SKM-1 (cell line): ENCODE results near the gene VDR.

Source experiments
- DNase-seq: peaks from one replicate; lab custom pipeline; 2025; ENCODE audit not compliant: unreplicated experiment; lab: John Stamatoyannopoulos, UW

The VDR gene

DNA sequence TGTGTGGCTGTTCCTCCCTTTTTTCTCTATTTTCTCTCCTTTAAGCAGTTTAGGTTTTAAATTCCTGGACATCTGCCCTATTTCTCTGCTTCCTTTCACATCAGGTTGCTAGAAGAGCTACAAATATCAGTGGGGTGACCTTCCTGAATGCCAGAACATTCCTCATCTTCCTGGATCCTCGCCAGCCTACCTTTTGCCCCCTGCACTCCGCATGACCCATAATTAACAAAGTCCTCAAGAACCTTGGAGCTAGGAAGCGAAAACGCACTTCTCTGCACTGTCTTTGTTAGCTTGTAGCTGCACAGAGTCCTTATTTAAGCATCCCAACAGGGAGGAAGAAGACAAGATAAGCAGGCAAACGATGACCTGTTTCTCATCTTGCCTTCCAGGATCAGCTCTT is 30.5 kb downstream of the VDR start:
- no peak for DNase-seq

DNA sequence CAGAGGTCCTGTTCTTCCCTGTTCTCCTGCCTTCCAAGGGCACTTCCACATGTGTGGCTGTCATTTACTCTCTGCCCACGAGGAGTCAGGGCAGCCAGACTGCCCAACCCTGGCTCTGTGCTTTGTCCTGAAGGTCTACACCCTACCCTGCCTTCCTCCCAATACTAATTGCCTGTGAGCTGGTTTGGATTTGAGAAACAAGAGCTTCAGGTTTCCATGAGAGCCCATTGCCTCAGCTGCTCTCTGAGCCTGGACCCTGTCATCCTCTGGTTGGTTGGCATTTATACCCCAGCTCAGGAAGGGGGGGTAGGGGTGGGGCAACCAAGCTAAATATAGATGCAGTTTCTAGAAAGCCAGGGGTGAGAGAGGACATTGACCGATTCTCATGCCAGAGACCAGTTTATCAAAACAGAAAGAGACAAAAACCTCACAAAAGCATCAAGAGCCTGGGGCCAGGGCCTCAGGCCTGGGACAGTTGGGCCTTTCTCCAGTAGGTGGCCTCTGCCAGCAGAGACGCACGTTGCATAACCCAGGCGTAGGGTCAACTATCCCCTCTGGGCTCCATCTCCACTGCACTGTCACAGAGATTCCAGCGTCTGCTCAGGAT is 34.5 kb downstream of the VDR start:
- no peak for DNase-seq

GRCh38 chr12:47868552-47869031 is 36.2 kb downstream of the VDR start:
- no peak for DNase-seq

DNA sequence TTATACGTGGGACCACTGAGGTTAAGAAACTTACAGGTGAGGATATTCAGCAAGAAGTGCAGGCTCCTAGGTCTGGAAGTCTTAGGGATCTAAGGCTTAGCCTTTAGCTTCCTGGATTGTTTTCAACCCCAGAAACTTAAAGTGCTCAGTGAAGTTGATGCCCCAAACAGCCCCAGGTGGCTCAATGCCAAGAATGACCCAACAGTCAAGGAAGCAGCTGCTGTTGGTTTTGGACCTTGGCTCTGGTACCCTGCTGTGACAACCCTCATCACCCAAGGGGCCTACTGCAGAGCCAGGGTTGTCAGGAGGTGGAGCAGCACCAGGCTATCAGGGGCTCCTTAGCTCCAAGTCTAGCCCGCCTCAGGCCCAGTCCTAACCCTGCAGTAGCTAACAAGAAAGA is 36.8 kb downstream of the VDR start:
- DNase-seq: no peak

DNA sequence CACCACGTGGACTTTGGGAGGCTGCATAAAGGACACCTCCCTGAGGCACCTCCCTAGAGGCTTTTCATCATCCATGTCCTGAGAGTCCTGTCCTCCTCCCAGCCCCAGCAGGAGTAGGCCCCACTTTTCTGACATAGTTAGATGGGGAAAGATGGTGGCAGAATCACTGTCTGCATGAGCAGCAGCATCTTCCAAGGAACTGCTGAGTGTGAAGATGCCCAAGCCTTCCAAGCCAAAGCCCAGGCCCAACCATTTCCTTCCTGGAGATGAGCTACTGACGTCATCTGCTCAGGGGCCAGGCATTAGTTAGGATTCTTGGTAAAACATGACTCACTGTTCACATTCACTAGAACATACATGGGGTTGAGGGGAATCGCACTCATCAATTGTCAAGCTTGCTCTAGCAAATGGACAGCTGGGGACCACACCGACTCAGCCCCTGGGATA is 37.3 kb downstream of the VDR start:
- no peak for DNase-seq

- no peak for DNase-seq
Observed at GRCh38 chr12:47864646-47865235, 40.1 kb downstream of the VDR start.

GRCh38 chr12:47863985-47864384 is 40.8 kb downstream of the VDR start:
- no peak for DNase-seq

DNA sequence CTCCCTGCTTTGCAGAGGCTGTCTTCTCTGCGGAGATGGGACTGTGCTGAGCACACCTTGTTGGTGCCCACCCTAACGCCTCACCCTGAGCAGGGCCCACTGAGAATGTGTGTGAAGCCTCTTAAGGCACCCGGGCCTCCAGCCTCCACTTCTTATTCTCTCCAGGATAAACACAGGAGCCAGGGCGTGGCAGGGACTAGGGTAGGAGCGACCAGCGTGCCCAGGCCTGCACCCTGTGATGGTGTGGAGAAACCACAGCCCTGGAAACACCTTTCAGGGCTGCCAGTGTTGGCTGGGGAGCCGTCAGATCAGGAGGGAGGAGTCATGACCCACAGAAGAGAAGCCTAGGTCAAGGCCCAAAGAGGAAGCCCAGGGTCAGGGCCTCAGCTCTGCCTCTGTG is 41.3 kb downstream of the VDR start:
- DNase-seq: no peak

- no peak for DNase-seq
Observed at GRCh38 chr12:47862881-47863280, 41.9 kb downstream of the VDR start.

DNA sequence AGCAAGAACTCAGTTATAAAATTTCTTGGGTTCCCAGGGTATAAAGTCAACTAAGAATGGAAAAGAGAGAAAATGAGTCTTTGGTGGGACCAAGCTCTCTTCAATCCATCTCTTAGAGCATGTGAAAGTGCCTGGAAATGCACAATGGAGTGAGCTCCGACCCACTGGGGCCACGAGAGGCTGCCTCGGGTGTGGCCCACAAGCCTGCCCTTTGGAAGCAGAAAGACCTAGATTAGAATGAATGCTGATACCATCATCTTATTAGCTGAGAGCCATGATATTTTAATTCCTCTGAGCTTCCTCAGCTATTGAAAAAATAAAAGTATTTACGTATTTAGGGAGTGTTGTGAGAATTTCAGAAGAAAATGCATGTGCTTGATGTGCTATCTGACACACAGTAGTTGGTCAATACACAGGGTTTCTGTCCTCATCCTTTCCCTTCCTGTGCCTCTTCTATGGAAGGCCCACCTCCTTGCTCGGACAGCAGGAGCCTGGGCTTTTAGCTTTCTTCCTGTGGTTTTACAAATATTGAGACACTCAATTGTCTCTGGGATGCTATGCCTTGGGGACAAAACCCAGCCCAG is 42.5 kb downstream of the VDR start:
- DNase-seq: no peak

- no peak for DNase-seq
Observed at GRCh38 chr12:47860873-47861272, 43.9 kb downstream of the VDR start.

DNA sequence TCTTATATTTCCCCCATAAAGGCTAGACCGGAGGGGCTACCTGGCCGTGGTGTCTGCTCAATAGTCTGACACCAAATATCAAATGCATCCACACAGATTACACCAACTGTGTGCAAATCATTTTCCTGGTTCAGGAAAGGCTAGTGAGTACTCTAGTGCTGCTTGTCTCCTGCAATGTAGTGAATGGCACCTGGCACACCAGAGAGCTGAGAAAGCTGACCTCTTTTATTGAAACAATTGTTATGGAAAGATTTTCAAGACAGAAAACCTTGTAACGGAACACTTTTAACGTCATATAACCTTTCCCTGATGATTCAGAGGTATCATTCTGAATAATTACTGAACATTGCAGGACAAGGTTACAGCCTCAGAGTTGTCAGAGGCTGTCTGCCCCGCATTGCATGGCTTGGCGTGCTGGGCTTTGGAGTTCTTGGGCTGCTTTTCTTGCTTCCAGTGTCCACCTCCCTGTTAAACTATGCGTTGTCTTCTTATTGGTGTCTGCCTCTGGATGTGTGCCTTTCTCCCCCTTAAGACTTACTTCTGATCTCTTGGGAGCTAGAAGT is 44.4 kb downstream of the VDR start:
- DNase-seq: no peak

GRCh38 chr12:47858511-47859266 is 46.1 kb downstream of the VDR start:
- DNase-seq: no peak

DNA sequence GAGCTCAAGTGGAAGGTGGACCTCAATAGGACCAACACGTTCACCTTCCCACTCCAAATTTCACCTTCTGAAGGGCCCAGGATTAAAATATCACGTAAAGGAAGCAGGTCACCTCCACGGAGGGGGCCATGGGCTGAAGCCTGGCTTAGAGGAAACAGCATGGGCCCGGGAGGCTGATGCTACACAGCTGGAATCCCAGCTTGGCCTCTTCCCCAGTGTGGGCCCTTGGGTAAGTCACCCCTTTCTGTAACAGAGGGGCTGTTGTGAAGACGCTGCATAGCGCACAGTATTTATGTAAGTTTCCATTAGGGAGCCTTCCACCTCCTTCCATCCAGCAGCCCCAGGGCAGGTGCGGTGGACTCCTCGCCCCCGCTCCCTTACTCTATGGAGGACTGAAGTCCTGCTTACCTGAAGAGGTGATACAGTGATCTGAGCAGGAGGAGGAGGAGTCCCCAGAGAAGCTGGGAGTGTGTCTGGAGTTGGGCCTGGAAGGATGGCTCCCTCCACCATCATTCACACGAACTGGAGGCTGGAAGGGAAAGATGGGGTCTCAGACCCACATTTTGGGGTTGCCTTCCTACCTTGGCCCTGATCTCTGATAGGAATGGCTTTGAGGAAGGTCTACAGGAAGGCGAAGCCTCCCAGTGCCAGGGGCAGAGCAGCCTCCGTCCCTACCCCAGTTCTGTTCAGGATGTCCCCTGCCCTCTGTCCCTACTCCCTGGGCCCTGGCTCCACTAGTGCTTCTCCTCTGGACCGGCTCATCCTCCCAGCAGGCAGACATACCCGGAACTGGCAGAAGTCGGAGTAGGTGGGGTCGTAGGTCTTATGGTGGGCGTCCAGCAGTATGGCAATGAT is 47.8 kb downstream of the VDR start:
- DNase-seq: no peak

GRCh38 chr12:47856094-47856493 is 48.7 kb downstream of the VDR start:
- no peak for DNase-seq

DNA sequence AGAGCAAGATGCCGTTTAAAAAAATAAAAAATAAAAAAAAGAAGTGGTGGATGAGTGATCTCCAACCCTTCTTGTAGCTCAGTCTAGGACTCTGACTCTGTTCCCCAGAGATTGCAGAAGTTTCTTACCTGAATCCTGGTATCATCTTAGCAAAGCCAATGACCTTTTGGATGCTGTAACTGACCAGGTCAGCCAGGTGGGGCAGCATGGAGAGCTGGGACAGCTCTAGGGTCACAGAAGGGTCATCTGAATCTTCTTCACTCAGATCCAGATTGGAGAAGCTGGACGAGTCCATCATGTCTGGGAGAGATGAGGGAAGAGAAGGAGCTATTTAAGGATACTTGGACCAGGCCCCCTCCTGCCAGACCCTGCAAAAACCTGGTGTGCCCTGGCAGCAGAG is 49.3 kb downstream of the VDR start:
- no peak for DNase-seq

DNA sequence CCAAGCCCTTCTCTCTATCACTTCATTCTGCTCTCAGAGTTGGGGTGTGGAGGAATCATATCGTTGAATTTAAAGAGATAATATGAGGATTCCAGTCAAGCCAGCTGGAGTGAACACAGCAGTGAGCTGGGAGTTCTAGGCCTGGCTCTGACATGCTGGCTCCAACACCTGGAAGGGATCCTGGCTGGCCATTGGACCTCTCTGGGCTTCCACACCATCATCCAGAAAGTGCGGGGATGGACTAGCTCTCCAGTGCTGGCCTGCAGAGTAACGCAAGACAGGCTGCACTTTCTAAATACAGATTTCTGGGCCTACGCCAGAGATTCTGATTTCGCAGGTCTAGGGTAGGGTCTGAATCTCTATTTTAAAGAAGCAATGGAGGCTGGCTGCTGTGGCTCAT is 50.3 kb downstream of the VDR start:
- DNase-seq: no peak

GRCh38 chr12:47852096-47852571 is 52.7 kb downstream of the VDR start:
- no peak for DNase-seq

DNA sequence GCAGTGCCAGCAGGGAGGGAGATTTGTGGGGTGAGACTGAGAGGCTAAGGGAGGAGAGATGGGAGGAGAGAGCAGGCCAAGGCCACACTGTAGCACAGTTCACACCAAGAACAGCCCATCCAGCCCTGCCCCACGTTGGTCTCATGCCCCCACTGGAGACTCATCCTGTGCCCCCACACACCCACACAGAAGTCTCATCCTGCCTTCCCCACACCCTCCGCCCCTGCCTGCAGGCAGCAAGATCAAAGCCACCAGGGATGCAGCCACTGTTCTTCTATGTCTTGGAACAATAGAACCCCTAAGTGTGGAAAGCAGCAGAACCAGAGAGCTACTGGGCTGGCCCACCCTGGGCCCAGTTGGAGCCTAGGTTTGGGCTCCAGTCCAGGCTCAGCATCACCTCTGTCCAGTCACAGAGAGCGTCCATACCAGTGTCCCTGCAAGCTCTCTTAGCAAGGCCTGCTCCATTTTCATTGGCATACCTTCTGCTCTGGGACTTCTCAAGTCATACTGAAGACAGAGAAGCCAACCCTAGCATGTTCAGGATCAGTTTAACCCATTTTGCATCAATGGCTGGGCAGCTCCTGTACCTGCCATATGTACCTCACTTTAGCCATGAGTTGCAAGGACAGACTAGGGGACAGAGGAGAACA is 53.4 kb downstream of the VDR start:
- no peak for DNase-seq
